Activated CD4-positive, alpha-beta T cell treated with anti-CD3 and anti-CD28 coated beads, Interleukin-2, amount 50 U/mL, for 4 hours (primary cell): ENCODE measurements around the gene MSH5.

Source experiments
- DNase-seq, 2 experiments: peaks; one replicate each; pipeline ENCODE4 v3.0.0-alpha.2; 2020

Gene MSH5

GRCh38 chr6:31713991-31714684 is 25.7 kb upstream of the MSH5 start:
- DNase-seq = no peak

DNA sequence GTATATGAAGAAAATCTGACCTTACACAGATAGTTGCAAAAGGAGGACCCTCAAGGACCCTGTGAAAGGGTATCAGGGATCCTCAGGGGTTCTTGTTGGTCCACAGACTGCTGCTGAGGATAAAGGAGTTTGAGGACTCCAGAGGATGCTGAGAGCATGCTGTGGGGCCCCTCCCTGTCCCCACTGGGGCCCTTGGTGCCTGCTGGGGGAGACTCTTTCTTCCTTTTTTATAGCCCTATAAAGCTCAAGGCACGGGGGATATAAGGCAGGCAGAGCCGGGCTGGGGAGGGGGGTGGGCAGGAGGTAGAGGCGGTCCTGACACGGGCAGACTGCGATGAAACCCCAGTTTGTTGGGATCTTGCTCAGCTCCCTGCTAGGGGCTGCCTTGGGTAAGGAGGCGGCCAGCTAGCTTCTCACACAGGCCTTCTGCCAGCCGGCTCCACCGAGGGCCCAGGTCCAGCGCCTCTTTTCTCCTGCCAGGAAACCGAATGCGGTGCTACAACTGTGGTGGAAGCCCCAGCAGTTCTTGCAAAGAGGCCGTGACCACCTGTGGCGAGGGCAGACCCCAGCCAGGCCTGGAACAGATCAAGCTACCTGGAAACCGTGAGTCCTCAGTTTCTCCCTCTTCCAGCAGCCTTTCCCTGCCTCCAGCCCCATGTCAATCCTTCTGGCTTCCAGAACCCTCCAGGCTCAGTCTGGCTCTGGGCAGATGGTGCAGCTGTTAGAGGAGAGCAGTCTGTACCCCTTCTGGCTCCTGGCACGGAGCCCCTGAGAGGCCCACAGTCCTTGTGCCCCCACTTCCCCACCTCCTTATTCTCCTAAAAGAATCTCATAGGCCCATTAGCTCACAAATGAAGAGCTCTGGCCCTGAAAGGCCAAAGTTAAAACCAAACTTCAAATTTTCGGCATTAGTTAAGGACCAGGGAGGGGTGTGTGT is 24.5 kb upstream of the MSH5 start, which contains the start of gene LY6G6D:
TSS of gene LY6G6D (plus strand) at position 327 of the 937 bp plus-strand sequence. CDS start at position 335, 8 bp downstream.
- no peak for DNase-seq

GRCh38 chr6:31717499-31718222 is 22.1 kb upstream of the MSH5 start:
- no peak for DNase-seq

- DNase-seq = no peak
Measured at GRCh38 chr6:31718265-31718664, 21.5 kb upstream of the MSH5 start.

DNA sequence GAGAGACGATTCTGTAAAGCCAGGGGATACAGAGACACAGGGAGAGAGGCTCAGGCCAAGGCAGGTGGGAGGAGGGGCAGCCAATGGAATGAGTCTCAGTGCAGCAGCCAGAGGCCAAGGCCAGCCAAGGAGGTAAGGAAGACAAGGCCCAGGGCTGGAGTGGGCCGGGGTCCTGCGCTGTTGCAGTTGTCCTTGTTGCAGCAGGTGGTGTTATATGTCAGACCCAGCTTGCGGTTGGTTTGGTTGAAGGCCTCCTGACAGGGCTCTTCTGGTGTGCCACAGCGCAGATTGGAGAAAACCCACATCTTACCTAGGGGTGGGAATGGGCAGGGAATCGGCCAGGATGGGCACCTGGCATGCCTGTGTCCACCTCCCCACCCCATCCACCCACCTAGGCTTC is 20.8 kb upstream of the MSH5 start:
- DNase-seq = no peak

DNA sequence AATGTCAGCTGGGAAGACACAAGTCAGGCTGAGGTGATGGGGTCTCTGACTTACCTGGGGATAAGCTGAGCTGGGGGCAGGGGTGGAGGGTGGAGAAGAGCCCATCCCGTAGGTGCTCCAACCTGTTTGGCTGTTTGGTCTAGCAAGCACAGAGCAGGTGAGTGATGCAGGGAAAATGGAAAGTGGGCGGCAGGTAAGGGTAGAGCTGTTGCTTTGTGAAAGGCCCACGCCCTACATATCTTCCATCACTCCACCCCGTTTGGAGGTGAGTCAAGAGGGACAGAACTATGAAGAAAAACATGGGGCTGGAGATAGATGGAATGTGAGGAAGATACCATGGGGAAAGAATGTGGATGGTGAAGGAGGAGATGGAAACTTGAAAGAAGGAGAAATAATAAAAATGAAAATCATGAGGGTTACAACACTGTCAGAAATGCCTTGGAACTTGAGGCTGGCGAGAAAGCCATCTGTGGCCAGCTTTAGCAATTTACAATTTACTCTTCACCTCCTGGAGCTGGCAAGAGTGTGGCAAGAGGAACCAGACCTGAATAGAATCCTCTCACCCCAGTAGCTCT is 19.5 kb upstream of the MSH5 start:
- no peak for DNase-seq

DNA sequence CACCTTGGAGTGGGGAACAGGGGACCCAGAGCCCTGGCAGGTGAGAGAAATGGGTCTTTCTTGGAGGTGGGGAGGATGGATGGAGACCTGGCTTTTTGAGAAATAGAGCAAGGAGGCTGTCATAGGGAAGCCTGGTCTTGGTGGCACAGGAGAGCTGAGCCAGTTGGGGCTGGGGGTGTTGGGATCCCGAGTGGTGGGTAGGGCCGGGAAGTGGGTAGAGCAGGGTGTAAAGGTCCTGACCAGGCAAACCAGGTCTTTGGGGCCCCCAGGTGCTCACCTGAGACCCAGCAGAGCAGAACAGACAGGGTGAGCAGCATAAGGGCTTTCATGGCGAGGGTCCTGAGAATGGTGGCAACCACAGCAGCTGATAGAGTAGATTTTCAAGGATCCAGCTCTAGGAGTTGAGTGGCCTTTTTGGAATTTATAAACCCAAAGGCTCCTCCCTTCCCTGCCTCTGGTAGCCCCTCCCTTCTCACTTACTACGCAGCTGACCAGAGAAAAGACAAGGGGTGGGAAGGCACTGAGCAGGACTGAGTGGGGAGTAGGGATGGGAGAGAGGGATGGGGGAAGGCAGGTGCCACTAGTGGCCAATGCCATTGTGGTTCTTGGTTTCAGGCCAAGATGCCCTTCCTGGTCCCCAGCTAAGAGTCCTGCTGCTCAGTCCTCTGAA is 18.3 kb upstream of the MSH5 start, which contains the start of gene LY6G6C:
TSS of gene LY6G6C (minus strand) at position 396 of the 670 bp plus-strand sequence. CDS start at position 329, 67 bp downstream.
- DNase-seq = no peak

- DNase-seq = no peak
Measured at GRCh38 chr6:31722173-31722572, 17.6 kb upstream of the MSH5 start.

DNA sequence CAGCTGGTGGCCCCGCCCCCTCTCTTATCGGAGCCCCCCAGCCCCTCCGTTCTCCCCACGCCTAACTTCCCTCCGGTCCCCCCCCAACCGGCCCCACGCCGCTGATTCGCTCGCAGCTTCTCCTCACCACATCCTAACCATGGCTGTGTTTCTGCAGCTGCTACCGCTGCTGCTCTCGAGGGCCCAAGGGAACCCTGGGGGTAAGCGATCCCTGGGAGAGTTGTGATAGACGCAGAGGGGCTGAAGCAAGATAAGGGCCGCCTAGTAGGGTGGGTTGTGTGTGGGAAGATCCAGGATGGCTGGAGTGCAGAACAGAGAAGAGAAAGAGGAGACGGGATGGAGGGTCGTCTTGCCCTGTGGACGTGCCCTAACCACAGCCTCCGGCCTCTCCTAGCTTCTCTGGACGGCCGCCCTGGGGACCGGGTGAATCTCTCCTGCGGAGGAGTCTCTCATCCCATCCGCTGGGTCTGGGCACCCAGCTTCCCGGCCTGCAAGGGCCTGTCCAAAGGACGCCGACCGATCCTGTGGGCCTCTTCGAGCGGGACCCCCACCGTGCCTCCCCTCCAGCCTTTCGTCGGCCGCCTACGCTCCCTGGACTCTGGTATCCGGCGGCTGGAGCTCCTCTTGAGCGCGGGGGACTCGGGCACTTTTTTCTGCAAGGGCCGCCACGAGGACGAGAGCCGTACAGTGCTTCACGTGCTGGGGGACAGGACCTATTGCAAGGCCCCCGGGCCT is 16.4 kb upstream of the MSH5 start, which contains the start of gene MPIG6B:
TSS of gene MPIG6B (plus strand) at position 129 of the 735 bp plus-strand sequence. CDS start at position 140, 11 bp downstream.
- DNase-seq = no peak

DNA sequence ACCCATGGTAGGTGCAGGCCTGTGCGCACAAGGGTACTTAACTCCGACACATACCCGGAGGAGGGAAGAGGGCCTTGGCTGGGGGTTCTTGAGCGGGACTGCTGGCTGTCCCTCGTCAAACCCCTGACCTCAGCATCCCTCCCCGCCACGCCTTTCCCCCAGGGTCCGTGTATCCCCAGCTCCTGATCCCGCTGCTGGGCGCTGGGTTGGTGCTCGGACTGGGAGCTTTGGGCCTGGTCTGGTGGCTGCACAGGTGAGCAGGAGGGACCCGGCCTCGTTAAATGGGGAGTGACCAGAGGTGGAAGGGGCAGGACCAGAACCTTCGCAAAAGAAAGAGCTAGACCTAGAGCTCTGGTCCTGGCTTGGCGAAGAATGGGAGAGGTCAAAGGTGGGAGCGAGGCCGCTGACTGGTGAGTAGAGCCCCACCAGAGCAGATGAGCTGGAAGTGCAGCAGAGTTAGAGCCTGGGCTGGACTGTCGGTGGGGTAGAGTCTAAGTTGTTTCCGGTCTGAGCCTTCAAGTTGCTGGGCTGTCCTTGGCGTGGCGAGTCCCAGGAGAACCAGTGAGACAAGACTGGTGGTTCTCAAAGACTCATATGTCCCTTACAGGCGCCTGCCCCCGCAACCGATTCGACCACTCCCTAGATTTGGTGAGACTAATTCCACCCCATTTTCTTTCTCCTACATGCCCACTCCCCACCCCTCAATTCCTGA is 15.7 kb upstream of the MSH5 start:
- DNase-seq = no peak

GRCh38 chr6:31725502-31726350 is 14.1 kb upstream of the MSH5 start:
- no peak for DNase-seq

- DNase-seq = no peak
Measured at GRCh38 chr6:31727034-31727716, 12.6 kb upstream of the MSH5 start.

DNA sequence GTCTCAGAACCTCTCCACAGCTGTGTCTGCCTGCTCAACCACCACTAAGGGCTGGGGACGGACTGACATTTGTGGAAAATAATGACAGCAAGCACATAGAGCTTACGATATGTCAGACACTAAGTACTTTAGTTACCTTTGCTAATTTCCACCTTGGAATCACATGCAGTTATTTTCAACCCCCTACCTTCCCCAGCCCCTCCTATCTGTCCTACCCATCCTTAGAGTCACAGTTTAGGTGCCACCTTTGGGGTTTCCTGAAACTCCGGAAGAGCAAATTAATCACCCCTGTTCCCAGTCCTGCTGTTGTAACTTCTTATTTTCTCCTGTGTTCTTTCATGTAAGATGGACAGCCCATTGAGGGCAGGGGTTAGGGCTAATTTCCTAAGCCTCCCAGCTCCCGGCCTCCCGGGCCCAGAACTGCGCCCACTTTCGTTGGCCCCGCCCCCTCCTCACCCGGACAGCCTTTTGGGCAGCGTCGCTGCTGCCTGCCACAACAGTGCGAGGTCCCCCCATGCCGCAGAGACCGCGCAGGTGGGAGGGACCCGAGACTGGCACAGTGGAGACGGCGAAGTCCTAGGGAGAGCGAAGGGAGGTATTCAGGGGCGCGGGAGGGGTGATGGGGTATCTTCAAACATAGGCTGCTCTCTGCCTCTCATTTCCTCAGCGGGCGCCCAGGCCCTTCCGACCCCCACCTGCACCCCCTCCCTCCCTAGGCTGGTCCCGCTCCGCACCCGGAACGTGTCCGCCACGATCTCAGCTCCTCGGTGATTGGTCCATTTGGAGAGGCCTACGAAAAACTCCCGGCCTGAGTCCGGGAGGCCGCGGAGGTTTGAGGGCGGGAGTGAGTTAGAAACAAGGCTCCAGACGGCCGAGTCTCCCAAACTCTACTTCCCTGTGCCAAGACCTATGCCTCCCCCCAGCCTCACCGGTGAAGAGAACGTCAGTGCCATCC is 11.8 kb upstream of the MSH5 start:
- no peak for DNase-seq

- no peak for DNase-seq
Measured at GRCh38 chr6:31728767-31729514, 10.9 kb upstream of the MSH5 start, which contains the start of gene DDAH2. Gene DDAH2 (minus strand): TSS chr6:31729299. CDS start chr6:31729161, 138 bp downstream.

GRCh38 chr6:31729515-31729978 is 10.3 kb upstream of the MSH5 start:
- peak; percentile 75 to 77 for DNase-seq

DNA sequence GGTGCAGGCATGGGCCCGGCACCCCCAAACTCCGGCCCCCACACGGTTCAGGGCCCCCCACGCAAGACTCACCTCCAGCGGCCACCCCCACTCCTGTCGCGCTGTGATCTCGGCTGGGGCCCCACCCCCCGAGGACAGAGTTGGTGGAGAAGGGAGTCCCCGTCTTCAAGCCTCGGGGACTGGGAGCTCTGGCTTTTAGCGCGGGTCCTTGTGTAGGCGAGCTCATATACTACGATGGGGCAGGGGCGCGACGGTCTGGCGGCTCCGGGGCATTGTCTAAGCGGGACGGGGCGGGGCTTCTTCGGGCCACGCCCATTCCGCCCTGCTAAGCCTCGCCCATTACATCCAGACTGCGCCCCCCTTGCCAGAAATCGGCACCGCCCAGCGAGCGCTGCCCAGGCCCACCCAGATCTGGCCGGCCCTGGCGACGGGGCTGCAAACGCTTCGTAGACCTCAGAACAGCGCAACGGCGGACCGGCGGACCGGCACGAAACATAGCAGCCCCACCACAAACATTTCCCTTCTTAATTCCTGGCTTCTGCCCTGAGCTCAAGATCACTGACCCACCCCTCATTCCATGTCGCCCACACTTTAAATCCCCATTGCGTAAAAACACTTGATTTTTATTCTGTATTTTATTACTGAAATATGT is 9.7 kb upstream of the MSH5 start:
- peak; percentile 39 to 42 for DNase-seq
